Measurements from ENCODE around the gene SREBF1. TPM values are rescaled to one million over a fixed set of nuclear protein-coding genes. Genes with fewer than 3 reads are reported as not detected.

SREBF1 gene
- total RNA-seq, 1 experiment from 2014 or later: 52.0 TPM

GRCh38 chr17:17876959-17877528, 40.3 kb upstream of the SREBF1 start:
- H2AFZ ChIP-seq (ENCODE audit: low read length): no peak overlapping the region
- no peak overlapping the region for H3K4me2 ChIP-seq (ENCODE audit: low read depth, low read length, poor library complexity, severe bottlenecking)
- no peaks in the 10 kb centered on the region for H3K79me2 ChIP-seq (ENCODE audit: low read length)
- peaks cover 3% of the 10 kb centered on the region; the same call in 1 of the 2 replicates for H4K20me1 ChIP-seq (ENCODE audit: insufficient read depth, low read depth, low read length)
- H3K27me3 ChIP-seq (ENCODE audit: low read length): no peaks in the 10 kb centered on the region
- no peak for DNase-seq
- no peaks in the 10 kb centered on the region for H3K4me1 ChIP-seq (ENCODE audit: low read length)
- H3K9me2 ChIP-seq (replicated peaks; ENCODE audit: insufficient read depth, low read length): no peaks in the 10 kb centered on the region
- H3K27ac ChIP-seq (ENCODE audit: low read length): no peak overlapping the region
- no peaks in the 10 kb centered on the region for H3K36me3 ChIP-seq (ENCODE audit: insufficient read depth, low read length)
- no peaks in the 10 kb centered on the region for H3K9me3 ChIP-seq (ENCODE audit: low read length)
- no peak overlapping the region for H3K9ac ChIP-seq (ENCODE audit: low read length)
- H3K4me3 ChIP-seq (ENCODE audit: low read length): no peak overlapping the region

GRCh38 chr17:17874478-17874877, 37.7 kb upstream of the SREBF1 start:
- H3K9me3 ChIP-seq (ENCODE audit: low read length): no peaks in the 10 kb centered on the region
- no peak overlapping the region for H3K9ac ChIP-seq (ENCODE audit: low read length)
- H3K4me1 ChIP-seq (ENCODE audit: low read length): no peaks in the 10 kb centered on the region
- no peak overlapping the region for H3K4me3 ChIP-seq (ENCODE audit: low read length)
- H3K79me2 ChIP-seq (ENCODE audit: low read length): no peaks in the 10 kb centered on the region
- DNase-seq: no peak
- no peaks in the 10 kb centered on the region for H3K27me3 ChIP-seq (ENCODE audit: low read length)
- no peak overlapping the region for H2AFZ ChIP-seq (ENCODE audit: low read length)
- H3K9me2 ChIP-seq (replicated peaks; ENCODE audit: insufficient read depth, low read length): no peaks in the 10 kb centered on the region
- peaks cover under 1% of the 10 kb centered on the region; the same call in 1 of the 2 replicates for H4K20me1 ChIP-seq (ENCODE audit: insufficient read depth, low read depth, low read length)
- no peak overlapping the region for H3K27ac ChIP-seq (ENCODE audit: low read length)
- no peaks in the 10 kb centered on the region for H3K36me3 ChIP-seq (ENCODE audit: insufficient read depth, low read length)
- no peak overlapping the region for H3K4me2 ChIP-seq (ENCODE audit: low read depth, low read length, poor library complexity, severe bottlenecking)

- H3K4me1 ChIP-seq (ENCODE audit: low read length): no peaks in the 10 kb centered on the region
- no peaks in the 10 kb centered on the region for H3K9me3 ChIP-seq (ENCODE audit: low read length)
- H3K4me3 ChIP-seq (ENCODE audit: low read length): no peak overlapping the region
- no peaks in the 10 kb centered on the region for H3K9me2 ChIP-seq (replicated peaks; ENCODE audit: insufficient read depth, low read length)
- no peaks in the 10 kb centered on the region for H3K36me3 ChIP-seq (ENCODE audit: insufficient read depth, low read length)
- H3K79me2 ChIP-seq (ENCODE audit: low read length): no peaks in the 10 kb centered on the region
- H4K20me1 ChIP-seq (ENCODE audit: insufficient read depth, low read depth, low read length): no peaks in the 10 kb centered on the region
- no peak overlapping the region for H2AFZ ChIP-seq (ENCODE audit: low read length)
- no peak overlapping the region for H3K9ac ChIP-seq (ENCODE audit: low read length)
- H3K4me2 ChIP-seq (ENCODE audit: low read depth, low read length, poor library complexity, severe bottlenecking): no peak overlapping the region
- no peak overlapping the region for H3K27ac ChIP-seq (ENCODE audit: low read length)
- no peaks in the 10 kb centered on the region for H3K27me3 ChIP-seq (ENCODE audit: low read length)
- DNase-seq: no peak
Measured at GRCh38 chr17:17873450-17873991, 36.7 kb upstream of the SREBF1 start.

- Histone ChIP-seq H3K4me3 (ENCODE audit: low read length) (no peak overlapping the region), H3K27me3 (ENCODE audit: low read length) (no peaks in the 10 kb centered on the region), H2AFZ (ENCODE audit: low read length) (no peak overlapping the region), H3K4me1 (ENCODE audit: low read length) (no peaks in the 10 kb centered on the region), H3K9ac (ENCODE audit: low read length) (no peak overlapping the region), H3K27ac (ENCODE audit: low read length) (no peak overlapping the region), H3K4me2 (ENCODE audit: low read depth, low read length, poor library complexity, severe bottlenecking) (no peak overlapping the region), H3K79me2 (ENCODE audit: low read length) (no peaks in the 10 kb centered on the region), H3K9me2 (replicated peaks; ENCODE audit: insufficient read depth, low read length) (no peaks in the 10 kb centered on the region), H3K36me3 (ENCODE audit: insufficient read depth, low read length) (no peaks in the 10 kb centered on the region), H3K9me3 (ENCODE audit: low read length) (no peaks in the 10 kb centered on the region), H4K20me1 (ENCODE audit: insufficient read depth, low read depth, low read length) (no peaks in the 10 kb centered on the region)
- DNase-seq: no peak
Measured at GRCh38 chr17:17872547-17873345, 36.0 kb upstream of the SREBF1 start.

- Histone ChIP-seq H2AFZ (ENCODE audit: low read length) (no peak overlapping the region), H3K36me3 (ENCODE audit: insufficient read depth, low read length) (no peaks in the 10 kb centered on the region), H3K4me3 (ENCODE audit: low read length) (no peak overlapping the region)
Measured at GRCh38 chr17:17871913-17872312, 35.1 kb upstream of the SREBF1 start.

GRCh38 chr17:17870247-17870646, 33.5 kb upstream of the SREBF1 start:
- no peak overlapping the region for H3K4me3 ChIP-seq (ENCODE audit: low read length)
- DNase-seq: peak; percentile 63
- no peak overlapping the region for H3K27ac ChIP-seq (ENCODE audit: low read length)
- H3K9ac ChIP-seq (ENCODE audit: low read length): no peak overlapping the region
- no peaks in the 10 kb centered on the region for H3K36me3 ChIP-seq (ENCODE audit: insufficient read depth, low read length)
- no peak overlapping the region for H2AFZ ChIP-seq (ENCODE audit: low read length)
- H3K9me2 ChIP-seq (replicated peaks; ENCODE audit: insufficient read depth, low read length): no peaks in the 10 kb centered on the region
- no peak overlapping the region for H3K4me2 ChIP-seq (ENCODE audit: low read depth, low read length, poor library complexity, severe bottlenecking)
- H3K9me3 ChIP-seq (ENCODE audit: low read length): no peaks in the 10 kb centered on the region
- no peaks in the 10 kb centered on the region for H3K27me3 ChIP-seq (ENCODE audit: low read length)
- no peaks in the 10 kb centered on the region for H3K79me2 ChIP-seq (ENCODE audit: low read length)
- no peaks in the 10 kb centered on the region for H4K20me1 ChIP-seq (ENCODE audit: insufficient read depth, low read depth, low read length)
- H3K4me1 ChIP-seq (ENCODE audit: low read length): no peaks in the 10 kb centered on the region

More at GRCh38 chr17:17871913-17872312, 35.1 kb upstream of the SREBF1 start:
- Histone ChIP-seq H3K79me2 (ENCODE audit: low read length) (no peaks in the 10 kb centered on the region), H3K9ac (ENCODE audit: low read length) (no peak overlapping the region), H4K20me1 (ENCODE audit: insufficient read depth, low read depth, low read length) (no peaks in the 10 kb centered on the region), H3K27me3 (ENCODE audit: low read length) (no peaks in the 10 kb centered on the region), H3K4me1 (ENCODE audit: low read length) (no peaks in the 10 kb centered on the region), H3K9me3 (ENCODE audit: low read length) (no peaks in the 10 kb centered on the region), H3K4me2 (ENCODE audit: low read depth, low read length, poor library complexity, severe bottlenecking) (no peak overlapping the region), H3K27ac (ENCODE audit: low read length) (no peak overlapping the region), H3K9me2 (replicated peaks; ENCODE audit: insufficient read depth, low read length) (no peaks in the 10 kb centered on the region)
- DNase-seq: no peak

GRCh38 chr17:17868641-17869522, 32.1 kb upstream of the SREBF1 start:
- Histone ChIP-seq H3K4me3 (ENCODE audit: low read length) (no peak overlapping the region), H3K27ac (ENCODE audit: low read length) (no peak overlapping the region), H3K4me1 (ENCODE audit: low read length) (no peaks in the 10 kb centered on the region), H3K9me3 (ENCODE audit: low read length) (no peaks in the 10 kb centered on the region), H3K79me2 (ENCODE audit: low read length) (no peaks in the 10 kb centered on the region), H3K36me3 (ENCODE audit: insufficient read depth, low read length) (no peaks in the 10 kb centered on the region), H3K9me2 (replicated peaks; ENCODE audit: insufficient read depth, low read length) (no peaks in the 10 kb centered on the region), H4K20me1 (ENCODE audit: insufficient read depth, low read depth, low read length) (no peaks in the 10 kb centered on the region), H3K27me3 (ENCODE audit: low read length) (no peaks in the 10 kb centered on the region), H3K9ac (ENCODE audit: low read length) (no peak overlapping the region), H2AFZ (ENCODE audit: low read length) (no peak overlapping the region), H3K4me2 (ENCODE audit: low read depth, low read length, poor library complexity, severe bottlenecking) (no peak overlapping the region)
- no peak for DNase-seq

- H3K9me2 ChIP-seq (replicated peaks; ENCODE audit: insufficient read depth, low read length): no peaks in the 10 kb centered on the region
- no peaks in the 10 kb centered on the region for H3K27me3 ChIP-seq (ENCODE audit: low read length)
- no peaks in the 10 kb centered on the region for H3K36me3 ChIP-seq (ENCODE audit: insufficient read depth, low read length)
- H3K79me2 ChIP-seq (ENCODE audit: low read length): no peaks in the 10 kb centered on the region
- no peak overlapping the region for H3K27ac ChIP-seq (ENCODE audit: low read length)
- no peak overlapping the region for H2AFZ ChIP-seq (ENCODE audit: low read length)
- no peak overlapping the region for H3K9ac ChIP-seq (ENCODE audit: low read length)
- no peak overlapping the region for H3K4me2 ChIP-seq (ENCODE audit: low read depth, low read length, poor library complexity, severe bottlenecking)
- no peaks in the 10 kb centered on the region for H4K20me1 ChIP-seq (ENCODE audit: insufficient read depth, low read depth, low read length)
- H3K4me1 ChIP-seq (ENCODE audit: low read length): no peaks in the 10 kb centered on the region
- no peaks in the 10 kb centered on the region for H3K9me3 ChIP-seq (ENCODE audit: low read length)
- no peak overlapping the region for H3K4me3 ChIP-seq (ENCODE audit: low read length)
- no peak for DNase-seq
Measured at GRCh38 chr17:17866897-17867296, 30.1 kb upstream of the SREBF1 start.

All from Karpas-422 (cell line).